ENCODE results near the gene HHLA2.
"Not testable (repeated sequence)": the region's sequence is repeated elsewhere in the genome, so short reads cannot be mapped to it uniquely, and the experiment has no call there.

Gene HHLA2

GRCh38 chr3:108377384-108377783, 81.0 kb downstream of the HHLA2 start:
- TF ChIP-seq CTCF (conservative IDR thresholded peaks at IDR 0.05; ENCODE audit: control insufficient read depth, insufficient read depth, low read depth, low read length): no peak
- no peak overlapping the region for H3K4me3 ChIP-seq (ENCODE audit: control insufficient read depth, low read depth, low read length)
- no peak for DNase-seq (ENCODE audit: low read depth)

- DNase-seq (ENCODE audit: low read depth): no peak
- TF ChIP-seq CTCF (conservative IDR thresholded peaks at IDR 0.05; ENCODE audit: control insufficient read depth, insufficient read depth, low read depth, low read length): no peak
- no peak overlapping the region for H3K4me3 ChIP-seq (ENCODE audit: control insufficient read depth, low read depth, low read length)
These were observed 82.0 kb downstream of the HHLA2 start for GRCh38 chr3:108378153-108378951.

- DNase-seq (ENCODE audit: low read depth); H3K4me3 ChIP-seq (ENCODE audit: control insufficient read depth, low read depth, low read length): not testable (repeated sequence)
These were observed 82.6 kb downstream of the HHLA2 start for GRCh38 chr3:108378952-108379342.

- no peak overlapping the region for H3K4me3 ChIP-seq (ENCODE audit: control insufficient read depth, low read depth, low read length)
- DNase-seq (ENCODE audit: low read depth): no peak
- TF ChIP-seq CTCF (conservative IDR thresholded peaks at IDR 0.05; ENCODE audit: control insufficient read depth, insufficient read depth, low read depth, low read length): no peak
These were observed 83.9 kb downstream of the HHLA2 start for GRCh38 chr3:108380128-108380795.

GRCh38 chr3:108381529-108382140, 85.3 kb downstream of the HHLA2 start:
- no peak for TF ChIP-seq CTCF (conservative IDR thresholded peaks at IDR 0.05; ENCODE audit: control insufficient read depth, insufficient read depth, low read depth, low read length)
- DNase-seq (ENCODE audit: low read depth): no peak
- H3K4me3 ChIP-seq (ENCODE audit: control insufficient read depth, low read depth, low read length): no peak overlapping the region

- no peak for TF ChIP-seq CTCF (conservative IDR thresholded peaks at IDR 0.05; ENCODE audit: control insufficient read depth, insufficient read depth, low read depth, low read length)
- H3K4me3 ChIP-seq (ENCODE audit: control insufficient read depth, low read depth, low read length): no peak overlapping the region
- DNase-seq (ENCODE audit: low read depth): no peak
These were observed 87.0 kb downstream of the HHLA2 start for GRCh38 chr3:108383306-108383705.

GRCh38 chr3:108387063-108387462, 90.7 kb downstream of the HHLA2 start:
- no peak for DNase-seq (ENCODE audit: low read depth)
- TF ChIP-seq CTCF (conservative IDR thresholded peaks at IDR 0.05; ENCODE audit: control insufficient read depth, insufficient read depth, low read depth, low read length): no peak
- H3K4me3 ChIP-seq (ENCODE audit: control insufficient read depth, low read depth, low read length): no peak overlapping the region

Measured in fibroblast of mammary gland (primary cell).